Fibroblast of lung (primary cell): Measurements from ENCODE around the gene HAAO. TPM values are rescaled to one million over a fixed set of nuclear protein-coding genes. Genes with fewer than 3 reads are reported as not detected.

ENCODE experiments used
- DNase-seq, 2 donors: peaks; one replicate each; pipeline versions ENCODE4 v3.0.0 to v3.0.0-alpha.2; 2010; ENCODE audit warnings: low read depth in 2 of 2
- H2AFZ ChIP-seq: 2 replicates; pipeline ENCODE4 v1.5.1; 2012; ENCODE audit warnings: low read length, control low read depth, inconsistent platforms
- H3K27ac ChIP-seq: 2 replicates; pipeline ENCODE4 v1.5.1; 2011; ENCODE audit warnings: low read length, control low read depth; ENCODE audit not compliant: insufficient read depth
- H3K27me3 ChIP-seq: 2 replicates; pipeline ENCODE4 v1.5.1; 2011; ENCODE audit warnings: mild to moderate bottlenecking, low read length; ENCODE audit not compliant: control insufficient read depth, insufficient read depth
- H3K36me3 ChIP-seq: 2 replicates; pipeline ENCODE4 v1.5.1; 2011; ENCODE audit warnings: low read length; ENCODE audit not compliant: control insufficient read depth, insufficient read depth
- H3K4me1 ChIP-seq: 2 replicates; pipeline ENCODE4 v1.5.1; 2011; ENCODE audit warnings: low read length; ENCODE audit not compliant: control insufficient read depth, insufficient read depth; ENCODE audit errors: extremely low read depth
- H3K4me2 ChIP-seq: 2 replicates; pipeline ENCODE4 v1.5.1; 2011; ENCODE audit warnings: low read length, control low read depth; ENCODE audit not compliant: insufficient read depth; ENCODE audit errors: extremely low read depth
- H3K4me3 ChIP-seq, 4 experiments: fragments of 200-600 bp in 1 of 4; sonication (generic) in 1 of 4; replicated peaks in 1 of 4; 2 replicates each; pipeline ENCODE4 v1.5.1; 2011 to 2016; ENCODE audit warnings: low read length in 4 of 4, low read depth in 3 of 4, mild to moderate bottlenecking in 3 of 4, control low read depth in 2 of 4, inconsistent platforms in 1 of 4, mixed read lengths in 1 of 4; ENCODE audit not compliant: insufficient read depth in 1 of 4; ENCODE audit errors: control extremely low read depth in 1 of 4
- H3K79me2 ChIP-seq: 2 replicates; pipeline ENCODE4 v1.5.1; 2012; ENCODE audit warnings: mild to moderate bottlenecking, low read length, inconsistent platforms; ENCODE audit not compliant: control insufficient read depth, insufficient read depth
- H3K9ac ChIP-seq: 2 replicates; pipeline ENCODE4 v1.5.1; 2011; ENCODE audit warnings: mild to moderate bottlenecking, low read length, control low read depth; ENCODE audit not compliant: insufficient read depth
- H3K9me3 ChIP-seq: 2 replicates; pipeline ENCODE4 v1.5.1; 2012; ENCODE audit warnings: low read depth, low read length; ENCODE audit not compliant: control insufficient read depth, insufficient read depth
- H4K20me1 ChIP-seq: 2 replicates; pipeline ENCODE4 v1.5.1; 2011; ENCODE audit warnings: low read length; ENCODE audit not compliant: control insufficient read depth, insufficient read depth; ENCODE audit errors: extremely low read depth
- CTCF ChIP-seq, 2 donors: IDR thresholded peaks in 1 of 2; conservative IDR thresholded peaks in 1 of 2; 1 replicate in 1 of 2; 2 replicates in 1 of 2; pipeline ENCODE4 v1.5.1; 2011 to 2012; ENCODE audit warnings: low read length in 2 of 2, control low read depth in 1 of 2, inconsistent platforms in 1 of 2, low read depth in 1 of 2, mild to moderate bottlenecking in 1 of 2
- EZH2 ChIP-seq: IDR thresholded peaks from 2 replicates; pipeline ENCODE4 v1.5.1; 2012; ENCODE audit warnings: low read length, control low read depth, mild to moderate bottlenecking; ENCODE audit errors: missing control alignments
- polyA plus RNA-seq, 2 donors: library from polyadenylated mRNA; depleted of rRNA in 1 of 2; stranded (reverse) in 1 of 2; unstranded in 1 of 2; fragments of >200 nt; gene quantifications; 2 replicates each; pipeline ENCODE4 v1.2.1, GENCODE V29; 2011 to 2012; ENCODE audit warnings: missing spikeins in 1 of 2
- total RNA-seq: library from RNA; depleted of rRNA; stranded (reverse); fragments of >200 nt; gene quantifications from 2 replicates; pipeline ENCODE4 v1.2.1, GENCODE V29; 2014

Gene HAAO
- total and polyA plus RNA-seq, 2 donors (not counting 1 experiment from before 2014, with no cell fraction given) = 0.58 to 4.1 TPM

- H3K9ac ChIP-seq = no peak overlapping the region
- no peak overlapping the region for H3K4me3 ChIP-seq
- no peak overlapping the region for H3K4me2 ChIP-seq
- H3K4me1 ChIP-seq = no peaks in the 10 kb centered on the region
- TF ChIP-seq CTCF (conservative IDR thresholded peaks at IDR 0.05 in 1 of 2, IDR thresholded peaks at IDR 0.05 in 1 of 2; ENCODE audit: low read depth in 1 of 2, low read length in 2 of 2) (no peak), EZH2 (no peak)
- peaks cover 6% of the 10 kb centered on the region for H3K27me3 ChIP-seq
- no peaks in the 10 kb centered on the region for H3K79me2 ChIP-seq
- no peaks in the 10 kb centered on the region for H3K9me3 ChIP-seq
- DNase-seq = no peak
- no peak overlapping the region for H2AFZ ChIP-seq
- no peaks in the 10 kb centered on the region for H3K36me3 ChIP-seq
- H3K27ac ChIP-seq = no peak overlapping the region
- no peaks in the 10 kb centered on the region for H4K20me1 ChIP-seq
These were observed 5.0 kb downstream of the HAAO start for GRCh38 chr2:42787424-42787787.

- Histone ChIP-seq H3K9ac (no peak overlapping the region), H4K20me1 (no peaks in the 10 kb centered on the region), H3K4me1 (no peaks in the 10 kb centered on the region), H3K36me3 (no peaks in the 10 kb centered on the region), H3K27ac (no peak overlapping the region), H3K4me3 (no peak overlapping the region), H3K9me3 (no peaks in the 10 kb centered on the region), H2AFZ (no peak overlapping the region), H3K27me3 (peaks cover 3% of the 10 kb centered on the region), H3K4me2 (no peak overlapping the region), H3K79me2 (no peaks in the 10 kb centered on the region)
- DNase-seq = no peak
- no peak for TF ChIP-seq CTCF (conservative IDR thresholded peaks at IDR 0.05 in 1 of 2, IDR thresholded peaks at IDR 0.05 in 1 of 2; ENCODE audit: low read depth in 1 of 2, low read length in 2 of 2)
- TF ChIP-seq EZH2 = no peak
These were observed 5.6 kb downstream of the HAAO start for GRCh38 chr2:42786561-42787345.

- Histone ChIP-seq H3K27ac (no peak overlapping the region), H3K4me2 (no peak overlapping the region), H3K9me3 (no peaks in the 10 kb centered on the region), H3K9ac (no peak overlapping the region), H3K4me3 (no peak overlapping the region), H3K36me3 (no peaks in the 10 kb centered on the region), H3K4me1 (no peaks in the 10 kb centered on the region), H3K27me3 (no peaks in the 10 kb centered on the region), H2AFZ (no peak overlapping the region), H4K20me1 (no peaks in the 10 kb centered on the region), H3K79me2 (no peaks in the 10 kb centered on the region)
- TF ChIP-seq CTCF (conservative IDR thresholded peaks at IDR 0.05 in 1 of 2, IDR thresholded peaks at IDR 0.05 in 1 of 2; ENCODE audit: low read depth in 1 of 2, low read length in 2 of 2) (no peak), EZH2 (no peak)
- DNase-seq = no peak
These were observed 8.0 kb downstream of the HAAO start for GRCh38 chr2:42784204-42784880.
